Fibroblast of skin of right biceps (primary cell): ENCODE measurements around the gene PRPF19.
A peak's percentile ranks its signal among the peaks of the same experiment; 100 is the strongest.

ENCODE experiments used
- DNase-seq: peaks from one replicate; pipeline ENCODE4 v3.0.0-alpha.2; 2013

Gene PRPF19

DNA sequence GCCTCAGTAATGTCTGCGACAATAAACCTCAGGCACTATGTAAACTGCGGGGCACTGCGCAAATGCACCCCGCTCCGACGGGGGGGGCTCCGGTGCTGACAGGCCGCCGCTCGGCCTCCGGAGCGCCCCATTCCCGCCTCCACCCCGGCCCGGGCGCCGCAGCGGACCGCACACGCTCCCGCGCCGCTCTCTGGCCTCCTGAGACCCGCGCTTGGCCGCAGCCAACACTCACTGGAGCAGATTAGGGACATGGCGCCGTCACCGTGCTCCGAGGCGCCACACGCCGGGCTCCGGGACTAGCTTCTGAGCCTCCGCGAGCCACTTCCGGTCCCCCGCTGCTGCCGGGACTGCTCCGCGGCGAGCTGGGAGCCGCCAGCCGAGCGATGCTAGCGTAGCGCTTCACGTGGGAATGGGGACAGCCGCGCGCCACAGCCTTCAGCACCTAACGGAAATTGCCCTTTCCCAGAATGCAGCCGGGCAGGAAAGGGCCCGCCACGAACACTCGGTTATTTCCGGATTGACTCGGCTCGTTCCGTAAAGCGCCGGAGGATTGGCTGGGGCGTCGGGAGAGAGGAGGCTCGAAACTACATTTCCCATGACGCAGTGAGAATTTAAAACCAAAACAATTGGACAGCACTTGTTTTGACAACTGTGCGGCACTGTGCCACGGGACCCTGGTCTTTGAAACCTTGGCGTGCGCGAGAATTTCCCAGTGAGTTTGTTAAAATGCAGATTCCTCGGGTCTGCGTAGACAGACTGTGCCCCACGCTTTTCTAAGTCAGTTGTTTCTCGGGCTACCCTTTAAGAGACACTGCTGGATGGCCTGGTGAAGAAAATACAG lies at the start of gene PRPF19:
Gene PRPF19 (minus strand): TSS at position 454 of the 841 bp plus-strand sequence. CDS start 203 bp downstream, at position 251.
- DNase-seq, result peak; percentile 95

DNA sequence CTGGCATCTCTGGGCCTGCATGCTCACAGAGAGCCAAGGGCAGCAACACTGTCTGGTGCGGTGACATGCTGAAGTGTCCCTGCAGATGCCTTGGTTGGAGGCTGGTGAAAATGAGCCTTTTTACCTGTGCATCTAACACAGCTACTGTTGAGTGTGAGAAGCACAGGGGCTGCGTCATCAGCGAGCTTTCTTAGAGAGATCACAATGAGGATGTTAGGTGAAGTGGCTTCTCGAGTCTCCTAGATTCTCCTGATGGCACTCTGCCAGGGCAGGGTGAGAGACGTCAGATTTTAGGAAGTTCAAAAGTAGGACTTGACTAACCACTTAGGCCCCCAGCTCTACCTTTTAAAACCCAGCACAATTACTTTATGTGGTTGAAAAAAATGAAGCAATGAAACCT lies 49.2 kb upstream of the PRPF19 start:
- no peak for DNase-seq

DNA sequence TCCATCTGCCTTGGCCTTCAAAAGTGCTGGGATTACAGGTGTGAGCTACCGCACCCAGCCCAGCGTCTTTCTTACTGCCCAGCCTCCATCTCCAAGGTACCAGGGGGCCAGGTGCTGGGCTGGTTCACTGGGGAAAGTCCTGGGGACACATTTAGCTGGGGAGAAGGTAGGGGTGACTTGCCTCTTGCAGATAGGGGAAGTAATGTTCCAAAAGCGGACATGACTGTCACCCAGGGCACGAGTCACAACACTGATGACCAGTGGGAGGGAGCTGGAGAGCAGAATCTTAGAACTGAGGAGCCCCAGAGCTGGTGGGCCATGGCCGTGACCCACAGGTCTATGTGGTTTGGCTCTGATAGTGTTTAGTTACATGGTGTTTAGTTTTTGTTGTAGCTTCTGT lies 48.0 kb upstream of the PRPF19 start:
- DNase-seq, result no peak

GRCh38 chr11:60953781-60954180 lies 47.4 kb upstream of the PRPF19 start:
- DNase-seq, result peak; percentile 39

DNA sequence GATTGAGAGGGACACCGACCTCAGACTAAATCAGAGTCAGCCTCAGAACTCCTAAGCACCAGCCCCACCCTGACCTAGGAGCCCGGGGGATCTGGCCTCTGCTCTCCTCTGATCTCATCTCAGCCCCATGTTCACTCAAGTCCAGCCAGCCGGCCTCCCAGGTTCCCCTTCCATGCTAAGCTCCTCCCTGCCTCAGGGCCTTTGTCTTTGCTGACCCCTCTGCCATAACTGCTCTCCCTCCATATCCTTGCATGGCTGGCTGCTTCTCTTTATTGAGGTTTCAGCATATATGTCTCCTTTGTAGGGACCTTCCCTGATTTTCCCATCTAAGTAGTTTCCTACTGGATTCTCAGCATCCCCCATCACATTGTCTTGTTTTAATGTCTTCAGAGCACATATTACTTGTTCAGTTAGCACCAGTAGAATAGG lies 46.4 kb upstream of the PRPF19 start:
- no peak for DNase-seq

- peak; percentile 33 for DNase-seq
These were observed 45.7 kb upstream of the PRPF19 start, which contains the start of gene SLC15A3 for GRCh38 chr11:60951904-60952741. TSS of gene SLC15A3 (minus strand) at chr11:60952176. CDS start at chr11:60951551, 625 bp downstream.

DNA sequence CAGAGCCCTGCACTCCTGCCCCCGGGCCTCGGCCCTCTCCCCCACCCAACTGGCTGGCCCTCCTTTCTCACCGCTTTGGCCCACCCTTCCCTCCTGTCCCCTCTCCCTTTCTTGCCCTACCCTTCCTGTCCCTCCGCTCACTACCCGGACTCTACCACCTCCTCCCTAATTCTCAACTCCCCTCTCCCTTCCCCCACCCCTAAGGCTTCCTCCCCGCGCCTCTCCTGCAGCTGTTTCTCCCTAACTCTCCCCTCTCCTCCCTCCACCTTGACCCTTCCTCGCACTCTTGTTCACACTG lies 45.2 kb upstream of the PRPF19 start:
- DNase-seq, result no peak

GRCh38 chr11:60950933-60951605 lies 44.7 kb upstream of the PRPF19 start:
- DNase-seq, result no peak

GRCh38 chr11:60950024-60950423 lies 43.6 kb upstream of the PRPF19 start:
- no peak for DNase-seq

GRCh38 chr11:60948250-60948649 lies 41.9 kb upstream of the PRPF19 start:
- DNase-seq, result no peak

DNA sequence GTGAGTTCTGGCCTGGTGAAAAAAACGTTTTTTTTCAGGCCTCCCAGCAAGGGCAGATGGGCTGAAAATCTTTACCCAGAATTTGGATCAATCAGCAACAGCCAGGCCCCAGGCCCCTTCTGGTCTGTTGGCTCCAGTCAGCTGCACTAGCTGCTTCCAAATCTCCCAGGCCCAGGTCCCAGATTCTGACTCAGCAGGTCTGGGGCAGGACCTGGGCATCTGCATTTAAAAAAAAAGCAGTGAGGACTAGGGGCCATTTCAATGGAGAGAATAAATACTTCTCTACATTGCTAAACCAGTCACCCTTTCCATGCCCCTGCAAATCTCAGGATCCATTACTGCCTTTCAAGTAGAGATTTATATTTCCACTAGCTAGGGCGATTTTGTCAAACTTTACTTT lies 41.3 kb upstream of the PRPF19 start:
- no peak for DNase-seq

DNA sequence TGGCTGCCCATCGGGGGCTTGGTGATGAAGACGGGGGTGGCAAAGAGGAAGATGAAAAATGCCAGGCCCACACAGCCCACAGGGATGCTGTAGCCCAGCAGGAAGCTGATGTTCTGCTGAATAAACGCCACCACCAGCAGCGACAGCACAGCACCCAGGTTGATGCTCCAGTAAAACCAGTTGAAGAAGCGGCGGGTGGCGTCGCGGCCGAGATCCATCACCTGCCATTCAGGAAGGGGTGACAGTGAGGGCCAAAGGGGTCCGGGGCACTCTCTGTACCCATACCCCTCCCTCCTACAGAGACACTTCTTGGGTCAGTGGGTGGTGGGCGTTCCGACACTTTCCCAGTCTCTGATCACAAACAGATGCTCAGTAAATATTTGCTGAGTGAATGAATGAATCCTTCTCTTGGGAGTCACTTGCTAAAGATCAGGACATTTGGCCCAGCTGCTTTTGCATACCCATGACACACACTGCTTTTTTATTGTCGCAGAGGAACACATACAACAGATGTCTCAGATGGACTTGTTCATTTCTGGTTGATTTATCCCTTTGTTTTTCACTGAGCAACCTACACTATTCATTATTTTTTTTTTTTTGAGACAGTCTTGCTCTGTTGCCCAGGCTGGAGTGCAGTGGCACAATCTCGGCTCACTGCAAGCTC lies 40.3 kb upstream of the PRPF19 start:
- no peak for DNase-seq

DNA sequence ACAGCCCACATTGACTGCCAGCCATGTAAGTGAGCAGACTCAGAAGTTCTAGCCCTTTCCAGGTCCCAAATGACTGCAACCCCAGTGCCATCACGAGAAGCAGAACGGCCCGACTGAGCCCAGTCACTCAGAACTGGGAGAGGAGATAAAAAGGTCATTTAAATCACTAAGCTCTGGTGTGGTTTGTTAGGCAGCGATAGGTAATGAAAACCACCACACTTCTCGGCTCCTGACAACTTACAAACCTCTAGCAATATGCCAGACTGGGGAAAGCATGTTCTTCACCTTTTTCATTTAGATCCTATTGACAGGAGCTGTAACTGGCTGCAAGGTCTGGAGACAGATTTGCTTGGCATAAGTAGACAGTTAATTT lies 38.9 kb upstream of the PRPF19 start:
- DNase-seq, result no peak

- no peak for DNase-seq
These were observed 38.3 kb upstream of the PRPF19 start for GRCh38 chr11:60944490-60945294.

DNA sequence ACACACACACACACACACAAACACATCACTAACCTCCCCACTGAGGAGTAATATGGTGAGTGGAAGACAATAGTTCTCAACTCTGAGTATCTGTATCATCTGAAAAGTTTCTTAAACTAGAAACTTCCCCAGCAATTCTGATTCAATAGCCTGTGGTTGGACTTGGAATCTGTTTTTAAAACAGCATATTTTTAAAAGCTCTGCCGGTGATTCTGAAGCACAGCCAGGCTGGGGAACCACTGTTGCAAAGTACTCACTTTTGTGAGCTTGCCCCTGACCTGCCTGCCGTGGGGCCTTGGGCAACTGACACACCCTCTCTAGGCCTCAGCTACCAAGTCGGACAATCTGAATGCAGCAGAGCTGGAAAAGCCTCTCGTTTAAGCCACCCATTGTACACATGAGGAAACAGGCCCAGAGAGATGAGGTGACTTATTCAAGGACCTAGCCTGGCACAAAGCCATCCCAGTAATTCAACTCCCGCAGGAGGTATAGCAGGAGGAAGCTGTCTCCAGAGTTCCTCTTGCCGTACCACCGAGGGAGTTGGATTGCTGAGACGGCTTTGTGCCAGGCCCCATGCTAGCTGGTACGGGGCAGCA lies 36.7 kb upstream of the PRPF19 start:
- no peak for DNase-seq

- no peak for DNase-seq
These were observed 35.8 kb upstream of the PRPF19 start for GRCh38 chr11:60942219-60942618.

- DNase-seq, result no peak
These were observed 35.2 kb upstream of the PRPF19 start for GRCh38 chr11:60941371-60942119.

- no peak for DNase-seq
These were observed 33.5 kb upstream of the PRPF19 start for GRCh38 chr11:60939855-60940254.

GRCh38 chr11:60939301-60939700 lies 32.9 kb upstream of the PRPF19 start:
- DNase-seq, result no peak

DNA sequence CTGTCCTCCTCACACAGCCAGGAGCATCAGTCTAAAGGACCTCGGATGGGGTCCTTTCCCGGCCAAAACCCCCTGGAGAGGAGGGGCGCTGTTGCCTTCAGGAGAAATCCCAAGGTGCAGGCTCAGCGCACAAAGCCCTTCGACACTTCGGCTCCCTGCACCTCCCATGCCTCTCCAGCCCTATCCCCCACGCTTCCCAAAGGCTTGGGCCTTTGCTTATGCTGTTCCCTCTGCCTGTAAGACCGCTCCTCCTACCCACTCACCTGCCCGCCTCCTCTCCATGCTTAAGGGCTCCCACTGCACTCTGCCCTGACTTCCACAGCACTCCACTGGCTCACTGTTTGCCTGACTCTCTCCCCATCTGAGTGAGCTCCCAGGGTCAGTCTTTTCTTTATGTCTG lies 32.1 kb upstream of the PRPF19 start:
- DNase-seq, result no peak

DNA sequence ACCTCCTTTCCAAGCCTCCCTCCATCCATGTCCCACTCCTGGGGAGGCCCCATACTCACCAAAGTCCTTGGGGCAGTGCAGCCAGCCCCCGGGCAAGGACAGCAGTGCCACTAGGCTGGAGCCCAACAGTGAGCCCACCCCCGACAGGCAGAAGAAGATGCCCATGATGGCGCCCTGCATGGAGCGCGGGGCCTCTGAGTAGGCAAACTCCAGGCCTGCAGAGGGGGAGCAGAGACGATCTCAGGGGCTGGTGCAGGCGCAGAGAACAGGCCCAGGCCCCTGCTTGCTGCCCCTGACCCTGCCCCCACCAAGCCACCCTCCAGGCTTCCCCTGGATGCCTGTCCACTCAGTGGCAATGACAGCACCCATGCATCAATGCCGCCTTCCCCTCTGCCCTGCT lies 31.4 kb upstream of the PRPF19 start:
- no peak for DNase-seq
